ENCODE data around the gene ANKRD31.
"Not testable (repeated sequence)": the region's sequence is repeated elsewhere in the genome, so short reads cannot be mapped to it uniquely, and the experiment has no call there.

The ANKRD31 gene

GRCh38 chr5:75236322-75237316 is at the start of gene ANKRD31:
Gene ANKRD31, minus strand, starts transcription at chr5:75236878. Its CDS starts 192 bp downstream, at chr5:75236686.
- peak within 1 kb of the TSS; percentile 89 for H3K4me3 Mint-ChIP-seq
- no peaks in the 10 kb centered on the region for H3K27me3 Mint-ChIP-seq
- no peaks in the 10 kb centered on the region for H3K9me3 Mint-ChIP-seq
- peak; percentile 98 for ATAC-seq (ENCODE audit: low read depth)
- peaks cover 4% of the 10 kb centered on the region for H3K4me1 Mint-ChIP-seq
- peak; percentile 89 to 90 for DNase-seq (ENCODE audit: low spot score in 2 of 2)
- H3K27ac Mint-ChIP-seq, result peak within 1 kb of the TSS; percentile 18
- no peaks in the 10 kb centered on the region for H3K36me3 Mint-ChIP-seq

GRCh38 chr5:75286211-75286773 is 49.6 kb upstream of the ANKRD31 start:
- no peaks in the 10 kb centered on the region for H3K9me3 Mint-ChIP-seq
- DNase-seq (ENCODE audit: low spot score in 2 of 2) (no peak), ATAC-seq (ENCODE audit: low read depth) (no peak)
- no peaks in the 10 kb centered on the region for H3K36me3 Mint-ChIP-seq
- no peaks in the 10 kb centered on the region for H3K4me1 Mint-ChIP-seq
- H3K27ac Mint-ChIP-seq, result no peak overlapping the region
- peaks cover 4% of the 10 kb centered on the region for H3K27me3 Mint-ChIP-seq
- H3K4me3 Mint-ChIP-seq, result no peak overlapping the region

- no peaks in the 10 kb centered on the region for H3K9me3 Mint-ChIP-seq
- ATAC-seq (ENCODE audit: low read depth) (no peak), DNase-seq (ENCODE audit: low spot score in 2 of 2) (no peak)
- no peaks in the 10 kb centered on the region for H3K36me3 Mint-ChIP-seq
- H3K4me3 Mint-ChIP-seq, result no peak overlapping the region
- no peak overlapping the region for H3K27ac Mint-ChIP-seq
- no peaks in the 10 kb centered on the region for H3K27me3 Mint-ChIP-seq
- no peaks in the 10 kb centered on the region for H3K4me1 Mint-ChIP-seq
These were observed 45.9 kb upstream of the ANKRD31 start for GRCh38 chr5:75282581-75282980.

- no peaks in the 10 kb centered on the region for H3K36me3 Mint-ChIP-seq
- DNase-seq (ENCODE audit: low spot score in 2 of 2) (no peak), ATAC-seq (ENCODE audit: low read depth) (no peak)
- no peaks in the 10 kb centered on the region for H3K27me3 Mint-ChIP-seq
- H3K9me3 Mint-ChIP-seq, result no peaks in the 10 kb centered on the region
- no peak overlapping the region for H3K4me3 Mint-ChIP-seq
- H3K4me1 Mint-ChIP-seq, result no peaks in the 10 kb centered on the region
- no peak overlapping the region for H3K27ac Mint-ChIP-seq
These were observed 45.2 kb upstream of the ANKRD31 start for GRCh38 chr5:75281716-75282465.

- no peak for DNase-seq (ENCODE audit: low spot score in 2 of 2)
- Mint-ChIP-seq H3K27me3 (no peaks in the 10 kb centered on the region), H3K9me3 (no peaks in the 10 kb centered on the region), H3K4me3 (no peak overlapping the region), H3K4me1 (no peaks in the 10 kb centered on the region), H3K27ac (no peak overlapping the region), H3K36me3 (no peaks in the 10 kb centered on the region)
- no peak for ATAC-seq (ENCODE audit: low read depth)
These were observed 42.6 kb upstream of the ANKRD31 start for GRCh38 chr5:75279321-75279720.

GRCh38 chr5:75277463-75277862 is 40.8 kb upstream of the ANKRD31 start:
- Mint-ChIP-seq H3K9me3 (no peaks in the 10 kb centered on the region), H3K4me1 (no peaks in the 10 kb centered on the region), H3K4me3 (no peak overlapping the region), H3K27me3 (no peaks in the 10 kb centered on the region), H3K36me3 (no peaks in the 10 kb centered on the region), H3K27ac (no peak overlapping the region)
- no peak for DNase-seq (ENCODE audit: low spot score in 2 of 2)
- no peak for ATAC-seq (ENCODE audit: low read depth)

- Mint-ChIP-seq H3K27ac (no peak overlapping the region), H3K4me3 (no peak overlapping the region), H3K9me3 (no peaks in the 10 kb centered on the region), H3K36me3 (no peaks in the 10 kb centered on the region), H3K4me1 (no peaks in the 10 kb centered on the region), H3K27me3 (no peaks in the 10 kb centered on the region)
- DNase-seq (ENCODE audit: low spot score in 2 of 2) (no peak), ATAC-seq (ENCODE audit: low read depth) (no peak)
These were observed 39.1 kb upstream of the ANKRD31 start for GRCh38 chr5:75275756-75276155.

GRCh38 chr5:75275147-75275546 is 38.5 kb upstream of the ANKRD31 start:
- Mint-ChIP-seq H3K36me3 (no peaks in the 10 kb centered on the region), H3K4me3 (no peak overlapping the region), H3K27ac (no peak overlapping the region), H3K27me3 (no peaks in the 10 kb centered on the region), H3K9me3 (no peaks in the 10 kb centered on the region), H3K4me1 (no peaks in the 10 kb centered on the region)
- no peak for DNase-seq (ENCODE audit: low spot score in 2 of 2)
- no peak for ATAC-seq (ENCODE audit: low read depth)

GRCh38 chr5:75274486-75274885 is 37.8 kb upstream of the ANKRD31 start:
- DNase-seq (ENCODE audit: low spot score in 2 of 2) (no peak), ATAC-seq (ENCODE audit: low read depth) (no peak)
- Mint-ChIP-seq H3K4me1 (no peaks in the 10 kb centered on the region), H3K36me3 (no peaks in the 10 kb centered on the region), H3K9me3 (peaks cover under 1% of the 10 kb centered on the region), H3K4me3 (no peak overlapping the region), H3K27ac (no peak overlapping the region), H3K27me3 (no peaks in the 10 kb centered on the region)

GRCh38 chr5:75270605-75271004 is 33.9 kb upstream of the ANKRD31 start:
- DNase-seq (ENCODE audit: low spot score in 2 of 2); H3K4me3 Mint-ChIP-seq; H3K36me3 Mint-ChIP-seq; ATAC-seq (ENCODE audit: low read depth); H3K9me3 Mint-ChIP-seq; H3K27ac Mint-ChIP-seq; H3K4me1 Mint-ChIP-seq; H3K27me3 Mint-ChIP-seq: not testable (repeated sequence)

GRCh38 chr5:75265731-75266130 is 29.1 kb upstream of the ANKRD31 start:
- DNase-seq (ENCODE audit: low spot score in 2 of 2) (no peak), ATAC-seq (ENCODE audit: low read depth) (no peak)
- peaks cover 2% of the 10 kb centered on the region for H3K9me3 Mint-ChIP-seq
- H3K4me1 Mint-ChIP-seq, result no peaks in the 10 kb centered on the region
- H3K27ac Mint-ChIP-seq, result no peak overlapping the region
- no peak overlapping the region for H3K4me3 Mint-ChIP-seq
- H3K36me3 Mint-ChIP-seq, result no peaks in the 10 kb centered on the region
- H3K27me3 Mint-ChIP-seq, result peaks cover 8% of the 10 kb centered on the region

GRCh38 chr5:75262271-75262670 is 25.6 kb upstream of the ANKRD31 start:
- H3K27ac Mint-ChIP-seq, result no peak overlapping the region
- peaks cover 9% of the 10 kb centered on the region for H3K27me3 Mint-ChIP-seq
- DNase-seq (ENCODE audit: low spot score in 2 of 2), result no peak

GRCh38 chr5:75260708-75261107 is 24.0 kb upstream of the ANKRD31 start:
- Mint-ChIP-seq H3K27me3 (peaks cover 15% of the 10 kb centered on the region), H3K4me3 (no peak overlapping the region), H3K9me3 (peaks cover 3% of the 10 kb centered on the region), H3K36me3 (peaks cover 2% of the 10 kb centered on the region), H3K27ac (no peak overlapping the region), H3K4me1 (no peaks in the 10 kb centered on the region)
- DNase-seq (ENCODE audit: low spot score in 2 of 2), result no peak
- no peak for ATAC-seq (ENCODE audit: low read depth)

More at GRCh38 chr5:75262271-75262670, 25.6 kb upstream of the ANKRD31 start:
- H3K9me3 Mint-ChIP-seq, result no peaks in the 10 kb centered on the region
- no peak for ATAC-seq (ENCODE audit: low read depth)
- H3K4me1 Mint-ChIP-seq, result no peaks in the 10 kb centered on the region
- H3K4me3 Mint-ChIP-seq, result no peak overlapping the region
- no peaks in the 10 kb centered on the region for H3K36me3 Mint-ChIP-seq

- H3K27ac Mint-ChIP-seq; H3K4me3 Mint-ChIP-seq; H3K27me3 Mint-ChIP-seq; H3K9me3 Mint-ChIP-seq; DNase-seq (ENCODE audit: low spot score in 2 of 2); H3K4me1 Mint-ChIP-seq; H3K36me3 Mint-ChIP-seq; ATAC-seq (ENCODE audit: low read depth): not testable (repeated sequence)
These were observed 13.8 kb upstream of the ANKRD31 start for GRCh38 chr5:75250452-75250851.
